ENCODE measurements around the gene STK35.

STK35 gene

GRCh38 chr20:2109425-2110210 lies 8.0 kb downstream of the STK35 start:
- Histone ChIP-seq H3K27me3 (ENCODE audit: control insufficient read depth, insufficient read depth, low read length) (no peaks in the 10 kb centered on the region), H3K9me3 (ENCODE audit: control insufficient read depth, low read length) (no peaks in the 10 kb centered on the region), H3K4me1 (ENCODE audit: control insufficient read depth, insufficient read depth, low read length) (peaks cover 29% of the 10 kb centered on the region), H3K9ac (ENCODE audit: low read length) (no peak overlapping the region), H3K4me3 (ENCODE audit: low read length) (no peak overlapping the region), H3K36me3 (ENCODE audit: control insufficient read depth, insufficient read depth, low read length) (no peaks in the 10 kb centered on the region)

- H3K27me3 ChIP-seq (ENCODE audit: control insufficient read depth, insufficient read depth, low read length), result no peaks in the 10 kb centered on the region
- H3K4me3 ChIP-seq (ENCODE audit: low read length), result no peak overlapping the region
- H3K4me1 ChIP-seq (ENCODE audit: control insufficient read depth, insufficient read depth, low read length), result peaks cover 17% of the 10 kb centered on the region
- no peaks in the 10 kb centered on the region for H3K9me3 ChIP-seq (ENCODE audit: control insufficient read depth, low read length)
- no peaks in the 10 kb centered on the region for H3K36me3 ChIP-seq (ENCODE audit: control insufficient read depth, insufficient read depth, low read length)
- no peak overlapping the region for H3K9ac ChIP-seq (ENCODE audit: low read length)
Observed at GRCh38 chr20:2112910-2113309, 11.3 kb downstream of the STK35 start.

GRCh38 chr20:2114127-2114959 lies 12.7 kb downstream of the STK35 start:
- H3K27me3 ChIP-seq (ENCODE audit: control insufficient read depth, insufficient read depth, low read length), result no peaks in the 10 kb centered on the region
- H3K36me3 ChIP-seq (ENCODE audit: control insufficient read depth, insufficient read depth, low read length), result no peaks in the 10 kb centered on the region
- no peak overlapping the region for H3K4me3 ChIP-seq (ENCODE audit: low read length)
- H3K9me3 ChIP-seq (ENCODE audit: control insufficient read depth, low read length), result no peaks in the 10 kb centered on the region
- peaks cover 9% of the 10 kb centered on the region for H3K4me1 ChIP-seq (ENCODE audit: control insufficient read depth, insufficient read depth, low read length)
- no peak overlapping the region for H3K9ac ChIP-seq (ENCODE audit: low read length)

- H3K9me3 ChIP-seq (ENCODE audit: control insufficient read depth, low read length), result no peaks in the 10 kb centered on the region
- no peaks in the 10 kb centered on the region for H3K27me3 ChIP-seq (ENCODE audit: control insufficient read depth, insufficient read depth, low read length)
- no peak overlapping the region for H3K4me3 ChIP-seq (ENCODE audit: low read length)
- H3K36me3 ChIP-seq (ENCODE audit: control insufficient read depth, insufficient read depth, low read length), result no peaks in the 10 kb centered on the region
- no peak overlapping the region for H3K9ac ChIP-seq (ENCODE audit: low read length)
- peaks cover 4% of the 10 kb centered on the region for H3K4me1 ChIP-seq (ENCODE audit: control insufficient read depth, insufficient read depth, low read length)
Observed at GRCh38 chr20:2114990-2115681, 13.5 kb downstream of the STK35 start.

- Histone ChIP-seq H3K9me3 (ENCODE audit: control insufficient read depth, low read length) (no peaks in the 10 kb centered on the region), H3K4me1 (ENCODE audit: control insufficient read depth, insufficient read depth, low read length) (no peaks in the 10 kb centered on the region), H3K27me3 (ENCODE audit: control insufficient read depth, insufficient read depth, low read length) (no peaks in the 10 kb centered on the region), H3K4me3 (ENCODE audit: low read length) (no peak overlapping the region), H3K36me3 (ENCODE audit: control insufficient read depth, insufficient read depth, low read length) (no peaks in the 10 kb centered on the region), H3K9ac (ENCODE audit: low read length) (no peak overlapping the region)
Observed at GRCh38 chr20:2116170-2116940, 14.7 kb downstream of the STK35 start.

- H3K9ac ChIP-seq (ENCODE audit: low read length), result no peak overlapping the region
- H3K9me3 ChIP-seq (ENCODE audit: control insufficient read depth, low read length), result no peaks in the 10 kb centered on the region
- no peaks in the 10 kb centered on the region for H3K4me1 ChIP-seq (ENCODE audit: control insufficient read depth, insufficient read depth, low read length)
- H3K36me3 ChIP-seq (ENCODE audit: control insufficient read depth, insufficient read depth, low read length), result no peaks in the 10 kb centered on the region
- no peak overlapping the region for H3K4me3 ChIP-seq (ENCODE audit: low read length)
- H3K27me3 ChIP-seq (ENCODE audit: control insufficient read depth, insufficient read depth, low read length), result no peaks in the 10 kb centered on the region
Observed at GRCh38 chr20:2118783-2119182, 17.2 kb downstream of the STK35 start.

GRCh38 chr20:2122936-2123335 lies 21.3 kb downstream of the STK35 start:
- Histone ChIP-seq H3K9me3 (ENCODE audit: control insufficient read depth, low read length) (no peaks in the 10 kb centered on the region), H3K9ac (ENCODE audit: low read length) (no peak overlapping the region), H3K4me3 (ENCODE audit: low read length) (no peak overlapping the region), H3K36me3 (ENCODE audit: control insufficient read depth, insufficient read depth, low read length) (no peaks in the 10 kb centered on the region), H3K4me1 (ENCODE audit: control insufficient read depth, insufficient read depth, low read length) (no peaks in the 10 kb centered on the region), H3K27me3 (ENCODE audit: control insufficient read depth, insufficient read depth, low read length) (no peaks in the 10 kb centered on the region)

GRCh38 chr20:2123720-2124119 lies 22.1 kb downstream of the STK35 start:
- no peaks in the 10 kb centered on the region for H3K4me1 ChIP-seq (ENCODE audit: control insufficient read depth, insufficient read depth, low read length)

GRCh38 chr20:2124564-2125213 lies 23.1 kb downstream of the STK35 start:
- no peaks in the 10 kb centered on the region for H3K4me1 ChIP-seq (ENCODE audit: control insufficient read depth, insufficient read depth, low read length)

More at GRCh38 chr20:2123720-2124119, 22.1 kb downstream of the STK35 start:
- Histone ChIP-seq H3K9me3 (ENCODE audit: control insufficient read depth, low read length) (no peaks in the 10 kb centered on the region), H3K4me3 (ENCODE audit: low read length) (no peak overlapping the region), H3K9ac (ENCODE audit: low read length) (no peak overlapping the region), H3K27me3 (ENCODE audit: control insufficient read depth, insufficient read depth, low read length) (no peaks in the 10 kb centered on the region), H3K36me3 (ENCODE audit: control insufficient read depth, insufficient read depth, low read length) (no peaks in the 10 kb centered on the region)

GRCh38 chr20:2125474-2126112 lies 24.0 kb downstream of the STK35 start:
- no peaks in the 10 kb centered on the region for H3K4me1 ChIP-seq (ENCODE audit: control insufficient read depth, insufficient read depth, low read length)
- no peak overlapping the region for H3K9ac ChIP-seq (ENCODE audit: low read length)

More at GRCh38 chr20:2124564-2125213, 23.1 kb downstream of the STK35 start:
- Histone ChIP-seq H3K4me3 (ENCODE audit: low read length) (no peak overlapping the region), H3K9me3 (ENCODE audit: control insufficient read depth, low read length) (no peaks in the 10 kb centered on the region), H3K36me3 (ENCODE audit: control insufficient read depth, insufficient read depth, low read length) (no peaks in the 10 kb centered on the region), H3K27me3 (ENCODE audit: control insufficient read depth, insufficient read depth, low read length) (no peaks in the 10 kb centered on the region), H3K9ac (ENCODE audit: low read length) (no peak overlapping the region)

GRCh38 chr20:2127238-2127637 lies 25.6 kb downstream of the STK35 start:
- H3K4me1 ChIP-seq (ENCODE audit: control insufficient read depth, insufficient read depth, low read length), result peaks cover 3% of the 10 kb centered on the region
- no peak overlapping the region for H3K9ac ChIP-seq (ENCODE audit: low read length)
- no peaks in the 10 kb centered on the region for H3K36me3 ChIP-seq (ENCODE audit: control insufficient read depth, insufficient read depth, low read length)
- H3K9me3 ChIP-seq (ENCODE audit: control insufficient read depth, low read length), result no peaks in the 10 kb centered on the region
- H3K27me3 ChIP-seq (ENCODE audit: control insufficient read depth, insufficient read depth, low read length), result no peaks in the 10 kb centered on the region
- H3K4me3 ChIP-seq (ENCODE audit: low read length), result no peak overlapping the region

More at GRCh38 chr20:2125474-2126112, 24.0 kb downstream of the STK35 start:
- Histone ChIP-seq H3K27me3 (ENCODE audit: control insufficient read depth, insufficient read depth, low read length) (no peaks in the 10 kb centered on the region), H3K4me3 (ENCODE audit: low read length) (no peak overlapping the region), H3K36me3 (ENCODE audit: control insufficient read depth, insufficient read depth, low read length) (no peaks in the 10 kb centered on the region), H3K9me3 (ENCODE audit: control insufficient read depth, low read length) (no peaks in the 10 kb centered on the region)
